ENCODE measurements around the gene CLDN24.
"Not testable (repeated sequence)": the region's sequence is repeated elsewhere in the genome, so short reads cannot be mapped to it uniquely, and the experiment has no call there.

Gene CLDN24

DNA sequence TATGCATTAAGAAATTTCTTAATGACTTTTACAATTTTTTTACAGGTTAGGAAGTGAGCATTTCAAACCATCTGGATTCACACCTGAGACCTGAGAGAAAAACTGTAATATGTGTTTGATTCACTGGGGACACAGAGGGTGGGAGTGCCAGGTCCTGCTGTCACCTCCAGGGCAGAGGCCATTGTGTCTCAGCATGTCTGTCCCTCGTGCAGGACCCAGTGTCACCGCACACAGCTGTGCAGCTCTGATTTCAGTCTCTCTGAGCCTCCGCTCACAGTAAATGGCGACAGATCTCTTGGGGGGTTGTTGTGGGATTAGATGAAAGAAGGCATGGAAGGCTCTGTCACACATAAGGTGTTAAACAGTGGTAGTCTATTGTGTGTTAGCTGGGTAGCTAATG, 23.0 kb upstream of the CLDN24 start:
- DNase-seq = no peak

- no peak for DNase-seq
Observed at GRCh38 chr4:183344523-183345255, 22.5 kb upstream of the CLDN24 start.

DNA sequence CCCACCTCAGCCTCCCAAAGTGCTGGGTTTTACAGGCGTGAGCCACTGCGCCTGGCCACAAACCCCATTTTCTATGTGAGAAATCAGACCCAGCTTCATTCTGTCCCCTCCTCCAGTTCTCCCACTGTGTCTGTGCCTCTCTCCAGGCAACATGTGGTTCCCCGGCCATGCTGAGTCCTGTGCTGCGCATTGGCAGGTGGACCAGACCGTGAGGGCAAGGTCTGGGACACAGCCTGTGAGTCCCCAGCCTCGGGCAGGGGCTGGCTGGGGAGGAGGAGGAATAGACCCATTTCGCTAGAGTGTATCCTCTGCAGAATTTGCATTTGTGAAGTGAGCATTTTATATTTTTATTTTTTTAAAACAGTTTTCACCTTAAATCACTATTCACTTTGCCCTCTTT, 21.5 kb upstream of the CLDN24 start:
- DNase-seq = no peak

DNA sequence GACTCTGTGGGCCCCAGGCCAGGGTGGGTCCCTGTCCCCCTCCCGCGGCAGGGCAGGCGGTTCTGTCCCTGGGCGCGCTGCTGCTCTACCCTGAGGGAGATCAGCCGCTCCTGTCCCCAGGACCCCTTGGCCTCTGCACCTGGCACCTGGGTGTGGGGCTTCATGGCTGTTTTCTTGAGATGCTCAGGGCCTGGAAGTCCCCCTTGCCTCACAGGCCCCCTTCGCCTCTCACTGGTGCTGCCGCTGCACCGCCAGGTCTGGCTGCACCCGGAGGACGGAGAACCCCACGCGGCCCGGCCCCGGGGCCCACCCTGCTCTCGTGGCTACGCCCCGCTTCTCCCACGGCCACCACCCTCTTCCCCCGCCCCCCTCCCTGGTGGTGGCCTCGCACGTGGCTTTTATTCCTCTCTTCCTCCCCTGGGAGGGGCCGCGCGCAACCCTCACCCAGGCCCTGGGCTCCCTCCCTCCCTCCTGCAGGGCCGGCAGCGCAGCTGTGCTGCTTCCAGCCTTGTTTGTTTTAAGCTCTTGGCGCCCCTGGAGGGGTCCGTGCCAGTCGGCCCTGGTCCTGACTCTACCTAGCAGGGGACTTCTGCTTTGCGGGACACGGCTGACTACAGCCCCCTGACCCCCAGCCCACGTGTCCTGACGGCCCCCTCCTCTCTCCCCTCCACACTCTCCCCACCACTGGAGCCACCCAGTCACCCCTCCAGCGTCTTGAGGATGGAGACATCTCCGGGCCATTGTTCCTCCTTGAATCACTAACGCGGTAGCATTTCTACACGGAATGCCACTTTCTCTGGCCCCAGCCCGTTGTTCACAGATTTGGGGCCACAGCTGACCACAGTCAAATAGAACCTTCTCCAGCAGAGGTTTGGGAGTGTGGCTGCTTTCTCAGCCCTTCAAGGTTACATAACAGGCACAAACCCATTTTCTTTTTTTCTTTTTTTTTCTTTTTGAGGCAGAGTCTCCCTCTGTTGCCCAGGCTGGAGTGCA, 20.6 kb upstream of the CLDN24 start:
- DNase-seq = no peak

GRCh38 chr4:183337833-183338232, 15.6 kb upstream of the CLDN24 start:
- DNase-seq = no peak

- DNase-seq = no peak
Observed at GRCh38 chr4:183337349-183337748, 15.1 kb upstream of the CLDN24 start.

- peak; percentile 50 for DNase-seq
Observed at GRCh38 chr4:183335369-183335940, 13.2 kb upstream of the CLDN24 start.

GRCh38 chr4:183333983-183334382, 11.8 kb upstream of the CLDN24 start:
- no peak for DNase-seq

- DNase-seq = no peak
Observed at GRCh38 chr4:183333202-183333601, 11.0 kb upstream of the CLDN24 start.

DNA sequence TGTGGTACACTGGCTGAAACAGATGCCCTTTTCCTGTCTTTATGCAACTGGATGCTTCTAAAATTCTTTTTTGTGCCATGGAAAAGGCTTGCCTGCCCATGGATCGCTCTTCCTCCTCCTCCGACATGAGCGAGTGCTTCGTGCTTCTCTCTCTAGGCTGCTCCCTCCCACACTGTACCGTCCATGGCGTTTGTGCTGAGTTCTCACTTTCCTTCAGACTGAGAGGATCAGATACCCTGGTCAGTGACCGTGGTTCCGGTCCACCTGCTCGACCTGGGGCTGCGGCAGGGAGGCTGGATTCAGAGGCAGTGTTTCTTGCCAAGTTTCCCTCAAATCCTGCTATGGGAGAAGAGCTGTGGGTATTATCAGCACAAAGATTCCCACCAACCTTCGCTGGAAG, 10.2 kb upstream of the CLDN24 start:
- DNase-seq = no peak

- no peak for DNase-seq
Observed at GRCh38 chr4:183330841-183331240, 8.6 kb upstream of the CLDN24 start.

GRCh38 chr4:183329954-183330742, 7.9 kb upstream of the CLDN24 start:
- DNase-seq = no peak

GRCh38 chr4:183329244-183329643, 7.0 kb upstream of the CLDN24 start:
- no peak for DNase-seq

DNA sequence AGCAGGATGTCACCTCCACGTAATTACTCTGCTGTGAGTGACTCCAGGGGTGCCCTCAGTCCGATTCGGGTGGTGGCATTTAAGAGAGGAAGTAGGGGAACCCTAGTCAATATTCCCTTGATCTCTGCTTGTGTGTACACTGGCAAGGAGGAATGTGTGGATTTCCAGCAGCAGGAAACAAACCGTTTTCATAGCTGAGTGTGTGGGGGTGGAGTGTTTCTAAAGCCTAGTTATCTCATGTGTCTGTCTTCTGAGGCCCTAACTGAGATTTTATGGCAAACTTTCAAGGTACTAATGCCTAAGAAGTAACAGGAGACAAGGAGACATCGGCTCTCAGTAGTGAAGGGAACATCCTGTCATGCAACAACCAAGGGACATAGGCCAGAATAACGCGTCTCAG, 6.6 kb upstream of the CLDN24 start:
- DNase-seq = no peak

DNA sequence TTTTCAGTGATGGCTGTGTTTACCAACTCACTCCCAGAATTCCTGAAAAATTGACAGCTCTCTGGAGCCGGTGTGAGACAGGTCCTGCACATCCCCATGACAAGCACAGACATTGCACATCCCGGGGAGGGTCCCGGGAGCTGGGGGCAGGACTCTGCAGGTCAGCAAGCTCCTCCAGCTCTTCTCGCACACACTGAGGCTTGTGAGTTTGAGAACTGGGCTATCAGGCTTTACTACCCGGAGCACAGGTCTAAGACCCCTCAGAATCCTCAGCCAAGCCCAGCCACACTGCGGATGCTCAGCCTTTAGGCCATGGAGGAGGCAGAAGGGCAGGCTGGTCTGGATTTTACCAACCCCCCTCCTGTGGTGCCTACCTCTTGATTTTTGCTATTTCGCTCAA, 5.6 kb upstream of the CLDN24 start:
- no peak for DNase-seq

DNA sequence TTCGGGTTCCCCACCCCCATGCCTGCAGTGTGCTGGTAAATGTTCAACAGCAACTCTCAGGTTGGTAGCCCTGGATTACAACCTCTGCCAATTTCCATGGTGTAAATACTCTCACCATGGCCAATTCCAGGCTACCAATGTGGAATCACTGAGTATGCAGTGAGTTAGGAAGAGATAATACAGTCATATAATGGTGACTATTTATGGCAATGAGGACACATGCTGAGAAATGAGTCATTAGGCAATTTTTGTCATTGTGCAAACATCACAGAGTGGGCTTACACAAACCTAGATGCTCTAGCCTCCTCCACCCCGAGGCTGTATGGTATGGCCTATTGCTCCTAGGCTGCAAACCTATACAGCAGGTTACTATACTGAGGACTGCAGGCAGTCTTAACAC, 4.6 kb upstream of the CLDN24 start:
- no peak for DNase-seq

DNA sequence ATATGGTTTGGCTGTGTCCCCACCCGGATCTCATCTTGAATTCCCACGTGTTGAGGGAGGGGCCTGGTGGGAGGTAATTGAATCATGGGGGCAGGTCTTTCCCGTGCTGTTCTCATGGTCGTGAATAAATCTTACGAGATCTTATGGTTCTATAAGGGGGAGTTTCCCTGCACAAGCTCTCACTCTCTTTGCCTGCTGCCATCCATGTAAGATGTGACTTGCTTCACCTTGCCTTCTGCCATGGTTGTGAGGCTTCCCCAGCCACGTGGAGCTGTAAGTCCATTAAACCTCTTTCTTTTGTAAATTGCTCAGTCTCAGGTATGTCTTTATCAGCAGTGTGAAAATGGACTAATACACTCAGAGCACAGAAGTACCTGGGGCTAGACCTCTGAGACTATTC, 4.2 kb upstream of the CLDN24 start:
- not testable (repeated sequence) for DNase-seq

DNA sequence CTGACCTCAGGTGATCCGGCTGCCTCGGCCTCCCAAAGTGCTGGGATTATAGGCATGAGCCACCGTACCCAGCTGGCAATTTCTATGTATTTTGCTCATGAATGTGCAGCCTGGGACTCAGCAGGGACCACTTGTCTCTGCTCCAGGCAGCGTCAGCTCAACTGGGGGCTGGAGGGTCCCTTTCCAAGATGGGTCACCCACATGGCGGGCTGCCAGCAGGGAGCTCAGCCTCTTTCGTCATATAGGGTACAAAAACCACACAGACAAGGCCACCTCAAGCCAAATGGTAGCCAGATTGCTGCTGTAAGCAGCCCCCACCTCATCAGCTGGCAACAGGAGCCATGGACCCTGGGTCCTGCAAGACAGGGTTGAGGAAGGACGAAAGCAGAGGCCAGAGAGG, 2.4 kb upstream of the CLDN24 start:
- DNase-seq = no peak

DNA sequence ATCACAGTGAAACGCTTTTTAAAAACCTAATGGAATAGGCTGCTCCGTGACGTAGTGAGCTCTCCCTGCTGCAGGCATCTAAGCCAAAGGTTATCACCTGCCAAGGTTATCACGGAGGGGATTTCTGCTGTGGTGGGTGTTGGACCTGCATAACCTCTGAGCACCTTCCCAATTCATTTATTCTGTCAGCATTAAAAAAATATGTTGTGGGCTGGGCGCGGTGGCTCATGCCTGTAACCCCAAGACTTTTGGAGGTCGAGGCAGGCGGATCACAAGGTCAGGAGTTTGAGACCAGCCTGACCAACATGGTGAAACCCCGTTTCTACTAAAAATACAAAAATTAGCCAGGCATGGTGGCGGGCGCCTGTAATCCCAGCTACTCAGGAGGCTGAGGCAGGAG, 1.8 kb upstream of the CLDN24 start:
- not testable (repeated sequence) for DNase-seq

DNA sequence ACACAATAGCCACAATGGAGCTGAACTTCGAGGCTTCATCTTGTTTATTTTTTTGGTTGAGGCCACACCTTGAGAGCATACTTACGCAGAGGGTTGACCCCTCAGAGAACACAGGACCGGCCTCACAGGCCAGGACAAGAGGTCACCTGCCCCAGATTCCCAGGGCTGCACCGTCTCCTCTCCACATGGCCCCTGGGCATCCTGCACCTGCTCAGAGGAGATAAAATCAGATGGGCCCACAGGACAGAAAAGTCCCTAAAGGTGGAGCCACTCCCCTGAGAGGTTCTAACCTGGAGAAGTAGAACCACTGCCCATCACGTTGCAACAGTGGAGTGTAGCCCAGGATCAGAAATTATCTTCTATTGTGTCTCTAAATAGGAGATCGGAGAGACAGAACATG, 1.1 kb upstream of the CLDN24 start:
- no peak for DNase-seq

DNA sequence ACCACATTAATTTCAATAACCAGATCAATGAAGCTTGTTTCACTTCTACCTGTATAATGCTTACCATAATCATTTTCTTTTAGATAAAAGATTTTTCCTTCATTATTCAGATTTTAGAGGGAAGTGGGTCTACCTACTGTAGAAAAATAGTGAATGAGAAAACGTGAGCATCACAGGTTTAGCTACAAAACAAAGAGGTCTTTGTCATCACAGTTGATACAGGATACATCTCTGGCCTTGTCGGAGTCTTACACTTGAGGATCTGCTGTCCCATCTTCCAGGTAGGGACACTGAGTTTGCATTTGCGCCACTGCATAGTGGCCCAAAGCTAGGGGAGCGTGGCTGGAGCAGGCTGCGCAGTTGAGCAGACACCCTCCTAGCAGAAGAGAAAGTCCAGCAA, 710 bp downstream of the CLDN24 start:
- DNase-seq = no peak

- no peak for DNase-seq
Observed at GRCh38 chr4:183321079-183321478, 1.1 kb downstream of the CLDN24 start.
